GM18951 (cell line): ENCODE results near the gene MLLT3.

Experiments used
- POLR2A ChIP-seq: IDR thresholded peaks from 4 replicates; pipeline ENCODE4 v1.6.1; 2011; ENCODE audit warnings: mild to moderate bottlenecking; ENCODE audit not compliant: insufficient read length, insufficient read depth; ENCODE audit errors: extremely low read depth
- in situ Hi-C: fragments of 300-500 bp; cut with MboI; formaldehyde crosslinking; loops from one replicate; pipeline ENCODE4 v1.12.0; 2022; ENCODE audit warnings: low sequenced_read_pairs, mixed read lengths, inconsistent platforms; ENCODE audit not compliant: unreplicated experiment

The MLLT3 gene

DNA sequence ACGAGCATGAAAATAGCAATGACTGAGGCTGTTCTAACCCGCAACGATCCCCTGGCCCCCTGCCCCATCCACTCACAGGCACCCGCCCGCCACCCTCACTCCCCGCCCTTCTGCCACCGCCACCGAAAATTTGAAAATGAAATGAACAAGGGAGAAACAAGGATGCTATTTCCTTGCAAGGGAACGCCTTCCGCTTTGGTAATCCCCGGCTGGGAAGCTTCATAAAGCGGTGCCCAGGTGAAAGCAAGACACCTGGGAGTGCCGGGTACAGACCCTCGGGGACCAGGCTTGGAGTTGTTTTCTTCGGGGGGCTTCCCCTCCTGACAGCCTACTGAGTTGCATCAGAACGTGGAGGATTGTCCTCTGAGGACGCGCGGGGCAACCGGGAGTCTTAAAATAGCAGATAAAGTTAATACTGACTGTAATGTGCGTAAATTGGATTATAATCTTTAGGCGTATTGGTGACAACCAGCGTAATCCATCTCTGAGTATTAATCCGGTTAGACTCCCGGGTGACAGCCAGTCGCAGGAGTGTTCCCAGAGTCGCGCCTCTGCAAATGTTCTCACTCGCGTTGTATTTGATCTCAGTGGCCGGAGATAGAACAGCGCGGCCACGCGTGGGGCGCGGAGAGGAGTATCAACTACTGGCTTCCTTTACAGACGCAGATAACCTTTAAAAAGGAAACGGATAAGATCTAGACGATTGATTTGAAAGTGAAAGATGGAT, 885 bp upstream of the MLLT3 start:
- in situ Hi-C loops = loop anchor here (10.0 kb wide), 3 partner anchors 268 to 482 kb away; no protein-coding TSS in a partner anchor
- peak; percentile 64 for TF ChIP-seq POLR2A

GRCh38 chr9:20621471-20622329, 599 bp downstream of the MLLT3 start:
- in situ Hi-C loops = loop anchor here (10.0 kb wide), 3 partner anchors 267 to 483 kb away; no protein-coding TSS in a partner anchor
- no peak for TF ChIP-seq POLR2A

GRCh38 chr9:20620650-20621470, 1.4 kb downstream of the MLLT3 start:
- in situ Hi-C loops = loop anchor here (10.0 kb wide), 3 partner anchors 266 to 484 kb away; no protein-coding TSS in a partner anchor
- TF ChIP-seq POLR2A = no peak

DNA sequence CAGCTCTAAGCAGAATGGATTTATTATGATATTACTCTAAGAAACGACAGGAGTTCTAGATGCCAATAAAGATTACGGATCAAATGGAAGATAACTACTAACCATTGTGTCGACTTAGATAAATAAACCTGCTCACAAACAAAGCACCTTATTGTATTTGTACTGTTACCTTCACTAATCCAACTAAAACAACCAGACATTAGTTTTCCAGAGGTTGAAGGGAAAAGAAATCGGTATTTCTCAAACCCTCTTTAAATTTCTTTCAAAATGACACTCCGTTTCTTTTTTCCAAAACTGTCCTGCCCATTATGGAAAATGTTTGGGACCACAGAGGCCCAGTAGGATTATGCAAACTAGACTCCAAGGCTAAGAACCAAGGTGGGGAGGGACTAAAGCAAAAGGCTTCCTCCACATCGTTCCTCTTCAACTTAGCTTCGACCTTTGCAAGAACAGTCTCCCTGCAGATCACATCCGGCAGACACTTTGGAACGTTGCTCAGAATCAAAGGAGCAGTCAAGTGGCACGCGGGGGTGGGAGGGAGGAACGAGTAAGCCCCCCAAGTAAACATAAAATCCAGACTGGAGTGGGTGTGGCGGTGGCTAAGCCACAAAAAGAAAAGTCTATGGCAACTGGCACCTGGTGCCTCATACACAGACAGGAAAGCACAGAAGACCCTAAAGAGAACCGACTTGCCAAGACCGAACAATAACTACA, 2.7 kb downstream of the MLLT3 start:
- no peak for TF ChIP-seq POLR2A
- in situ Hi-C loops = loop anchor here (10.0 kb wide), 3 partner anchors 265 to 485 kb away; no protein-coding TSS in a partner anchor

GRCh38 chr9:20618361-20618802, 3.9 kb downstream of the MLLT3 start:
- in situ Hi-C loops = no loop called here
- TF ChIP-seq POLR2A = no peak

- TF ChIP-seq POLR2A = no peak
- in situ Hi-C loops = no loop called here
These were observed 5.5 kb downstream of the MLLT3 start for GRCh38 chr9:20616808-20617207.

DNA sequence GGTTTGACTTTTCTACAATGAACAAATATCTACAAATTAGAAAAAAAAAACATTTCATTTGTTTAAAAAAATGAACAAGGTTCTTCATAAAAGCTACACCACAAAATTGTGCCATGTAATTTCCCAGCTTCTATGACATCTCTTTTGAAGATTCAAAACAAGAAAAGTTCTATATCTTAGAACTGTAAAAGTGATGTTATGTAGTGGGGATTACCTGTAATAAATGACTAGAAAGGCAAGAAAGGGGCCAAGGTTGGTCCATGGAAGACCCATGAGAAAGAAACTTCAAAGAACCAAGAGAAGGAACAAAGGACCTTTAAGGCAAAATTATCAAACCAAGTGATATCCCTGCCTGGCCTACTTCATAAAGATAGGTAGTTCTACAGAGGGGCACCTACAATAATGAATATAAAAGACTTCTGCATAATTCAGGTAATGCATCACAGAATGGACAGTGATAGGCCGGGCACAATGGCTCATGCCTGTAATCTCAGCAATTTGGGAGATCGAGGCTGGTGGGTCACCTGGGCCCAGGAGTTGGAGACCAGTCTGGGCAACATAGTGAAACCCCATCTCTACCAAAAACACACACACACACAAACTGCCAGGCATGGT, 7.6 kb downstream of the MLLT3 start:
- no peak for TF ChIP-seq POLR2A
- in situ Hi-C loops = no loop called here

GRCh38 chr9:20611691-20612287, 10.5 kb downstream of the MLLT3 start:
- TF ChIP-seq POLR2A = no peak
- in situ Hi-C loops = no loop called here

DNA sequence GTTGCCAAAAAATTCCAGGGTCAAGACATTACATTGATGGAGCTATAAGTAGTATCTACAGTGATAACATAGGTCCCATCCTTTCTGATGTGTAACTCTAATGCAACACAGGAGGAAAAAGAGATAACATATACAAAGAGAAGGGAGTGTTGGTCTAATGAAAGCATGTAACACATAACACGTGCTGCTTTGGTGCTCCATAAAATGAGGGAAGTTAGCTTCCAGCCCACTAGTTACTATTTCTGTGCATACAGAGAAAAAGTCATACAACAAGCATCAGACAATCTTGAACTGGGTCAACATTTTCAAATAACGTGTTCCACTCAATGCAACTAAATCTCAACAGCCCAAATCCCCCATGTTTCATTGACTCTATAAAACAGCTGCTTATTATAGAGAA, 11.7 kb downstream of the MLLT3 start:
- in situ Hi-C loops = no loop called here
- TF ChIP-seq POLR2A = no peak

DNA sequence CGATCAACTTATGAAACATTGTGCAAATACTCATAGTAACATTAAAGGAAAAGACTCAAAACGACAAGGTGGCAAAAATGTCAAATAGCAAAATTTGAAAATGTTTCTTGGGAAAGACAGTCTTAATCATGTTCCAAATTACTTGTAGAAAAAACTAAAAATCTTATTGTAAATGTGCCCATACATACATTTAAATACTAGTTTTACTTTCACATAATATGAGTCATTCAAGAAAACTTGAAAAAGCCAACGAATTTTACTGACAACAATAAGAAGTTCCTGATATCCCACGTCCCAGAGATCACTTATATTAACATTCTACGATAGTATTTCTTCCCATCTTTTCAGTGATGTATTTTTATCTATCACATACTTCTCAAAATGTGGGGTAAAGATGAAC, 13.7 kb downstream of the MLLT3 start:
- in situ Hi-C loops = no loop called here
- TF ChIP-seq POLR2A = no peak

DNA sequence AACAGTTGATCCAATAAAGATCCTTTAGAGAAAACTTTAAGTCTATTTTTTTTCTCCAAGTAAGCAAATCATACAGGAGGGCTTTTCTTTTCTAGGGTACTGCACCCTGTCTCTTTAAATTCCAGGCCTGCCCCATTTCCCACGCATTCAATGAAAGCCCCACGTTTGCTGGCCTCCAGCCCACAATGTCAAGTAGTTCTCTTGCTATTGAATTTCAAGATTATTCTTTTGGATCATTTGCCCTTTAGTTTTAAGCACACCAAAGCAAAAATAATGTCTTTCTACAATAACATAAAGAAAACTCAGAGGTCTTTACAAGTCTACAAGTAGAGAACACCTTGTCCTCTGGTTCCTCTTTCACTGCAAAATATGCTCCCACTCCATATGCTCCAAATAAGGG, 15.6 kb downstream of the MLLT3 start:
- TF ChIP-seq POLR2A = no peak
- in situ Hi-C loops = no loop called here
